ENCODE data around the gene ROR2.

Gene ROR2

GRCh38 chr9:91771864-91772263 lies 178.2 kb downstream of the ROR2 start:
- no peak for DNase-seq (ENCODE audit: low read depth)

DNA sequence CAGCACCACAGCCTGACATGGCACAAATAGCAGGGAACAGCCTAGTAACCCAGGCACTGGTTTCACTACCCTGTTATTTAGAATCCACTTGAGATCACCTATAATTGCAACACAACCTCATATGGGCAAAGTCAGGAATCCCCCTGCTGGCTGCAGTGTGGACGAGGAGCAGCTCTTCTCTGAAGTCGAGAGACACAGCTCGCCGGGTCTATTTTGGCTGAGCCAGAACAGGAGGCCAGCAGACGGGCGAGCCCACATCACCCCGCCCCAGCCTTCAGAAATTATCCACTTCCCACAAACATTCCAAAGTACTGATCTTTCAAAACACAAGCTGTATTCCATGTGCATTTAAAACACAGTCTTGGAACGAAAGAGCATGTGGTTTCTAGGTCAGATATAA lies 179.0 kb downstream of the ROR2 start:
- no peak for DNase-seq (ENCODE audit: low read depth)

DNA sequence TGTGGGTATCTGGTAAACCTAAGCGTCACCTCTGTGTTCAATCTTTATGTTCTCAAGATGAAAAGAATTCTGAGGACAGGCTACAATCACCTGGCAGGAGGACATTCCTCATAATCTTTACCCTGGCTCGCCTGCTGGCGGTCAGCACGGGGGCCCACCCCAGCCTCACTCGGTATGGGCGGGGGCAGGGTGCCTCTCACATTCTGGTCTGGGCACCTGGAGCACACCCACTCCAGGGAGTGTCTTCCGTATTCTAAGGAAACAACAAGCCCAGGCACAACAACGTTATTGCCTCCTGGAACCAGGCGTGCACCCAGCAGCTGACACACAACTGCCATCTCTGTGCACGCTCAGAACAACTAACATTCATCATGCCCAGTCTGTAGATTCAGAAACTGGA lies 179.8 kb downstream of the ROR2 start:
- DNase-seq (ENCODE audit: low read depth), result no peak

- DNase-seq (ENCODE audit: low read depth), result no peak
Measured at GRCh38 chr9:91768977-91769916, 180.8 kb downstream of the ROR2 start.

- no peak for DNase-seq (ENCODE audit: low read depth)
Measured at GRCh38 chr9:91768507-91768906, 181.5 kb downstream of the ROR2 start.

- no peak for DNase-seq (ENCODE audit: low read depth)
Measured at GRCh38 chr9:91766315-91767069, 183.5 kb downstream of the ROR2 start.

GRCh38 chr9:91765296-91765695 lies 184.7 kb downstream of the ROR2 start:
- no peak for DNase-seq (ENCODE audit: low read depth)

- DNase-seq (ENCODE audit: low read depth), result no peak
Measured at GRCh38 chr9:91764661-91765060, 185.4 kb downstream of the ROR2 start.

GRCh38 chr9:91761362-91761761 lies 188.7 kb downstream of the ROR2 start:
- no peak for DNase-seq (ENCODE audit: low read depth)

DNA sequence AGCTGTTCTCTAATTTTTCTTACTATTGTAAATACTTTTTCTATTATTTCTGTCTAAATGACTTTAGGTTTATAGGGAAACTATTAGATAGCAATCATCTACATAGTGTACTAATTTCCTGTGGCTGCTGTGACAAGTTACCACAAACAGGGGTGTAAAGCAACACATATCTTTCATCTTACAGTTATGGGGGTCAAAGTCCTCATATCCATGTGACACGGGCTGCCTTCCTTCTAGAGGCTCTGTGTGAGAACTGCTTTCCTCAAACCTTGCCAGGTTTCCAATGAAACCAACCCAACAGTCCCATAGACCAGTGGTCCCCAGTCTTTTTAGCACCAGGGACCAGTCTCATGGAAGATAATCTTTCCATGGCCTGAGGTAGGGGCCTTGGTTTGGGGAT lies 189.1 kb downstream of the ROR2 start:
- DNase-seq (ENCODE audit: low read depth), result no peak

- DNase-seq (ENCODE audit: low read depth), result no peak
Measured at GRCh38 chr9:91758491-91758981, 191.5 kb downstream of the ROR2 start.

DNA sequence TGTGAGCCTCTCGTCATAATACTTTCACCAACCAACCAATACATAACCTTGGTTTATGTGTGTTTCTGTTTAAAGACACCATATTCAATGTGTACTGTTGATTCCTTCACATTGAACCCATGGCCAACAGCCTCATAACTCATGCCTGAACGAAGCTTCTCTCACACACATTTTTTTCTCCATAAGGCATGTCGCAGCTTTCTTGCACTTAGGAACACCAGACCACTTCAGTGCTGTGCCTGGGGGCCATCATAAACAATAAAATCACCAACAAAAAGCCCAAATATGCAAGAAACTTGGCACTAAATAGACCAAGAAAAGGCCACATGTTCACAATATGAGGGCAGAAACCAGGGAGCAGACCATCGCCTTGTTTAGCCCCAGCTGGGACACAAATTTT lies 192.2 kb downstream of the ROR2 start:
- DNase-seq (ENCODE audit: low read depth), result no peak

DNA sequence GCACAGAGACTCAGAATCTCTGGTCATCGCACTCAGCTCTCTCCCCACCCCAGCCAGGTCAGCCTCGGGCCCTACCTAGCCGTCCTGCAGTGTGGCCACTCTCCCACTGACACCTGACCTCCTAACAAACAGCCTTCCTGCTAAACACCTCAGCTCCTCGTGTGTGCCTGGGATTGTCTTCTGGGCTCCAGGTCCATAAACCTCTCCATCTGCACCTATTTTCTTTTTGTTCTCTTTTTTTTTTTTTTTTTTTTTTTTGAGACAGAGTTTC lies 193.6 kb downstream of the ROR2 start:
- no peak for DNase-seq (ENCODE audit: low read depth)

GRCh38 chr9:91755761-91756509 lies 194.1 kb downstream of the ROR2 start:
- no peak for DNase-seq (ENCODE audit: low read depth)

DNA sequence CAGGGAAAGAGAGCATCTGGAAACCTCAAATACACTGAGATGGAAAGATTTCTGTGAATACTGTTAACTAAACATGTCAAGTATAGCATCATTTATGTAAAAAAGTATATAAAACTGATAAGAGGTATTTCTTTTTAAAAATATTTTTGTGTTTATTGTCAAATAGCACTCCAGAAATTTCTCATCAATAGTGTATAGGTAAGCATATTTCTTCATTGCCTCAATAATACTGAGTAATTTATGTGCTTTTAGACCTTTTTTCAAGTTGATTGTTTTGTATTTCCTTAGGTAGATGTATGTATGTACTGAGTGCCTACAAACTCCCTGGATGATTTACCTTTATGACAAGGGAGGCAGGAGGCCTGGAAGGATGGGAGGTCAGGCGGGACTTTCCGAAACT lies 196.3 kb downstream of the ROR2 start:
- no peak for DNase-seq (ENCODE audit: low read depth)

- DNase-seq (ENCODE audit: low read depth), result no peak
Measured at GRCh38 chr9:91751922-91752321, 198.1 kb downstream of the ROR2 start.

DNA sequence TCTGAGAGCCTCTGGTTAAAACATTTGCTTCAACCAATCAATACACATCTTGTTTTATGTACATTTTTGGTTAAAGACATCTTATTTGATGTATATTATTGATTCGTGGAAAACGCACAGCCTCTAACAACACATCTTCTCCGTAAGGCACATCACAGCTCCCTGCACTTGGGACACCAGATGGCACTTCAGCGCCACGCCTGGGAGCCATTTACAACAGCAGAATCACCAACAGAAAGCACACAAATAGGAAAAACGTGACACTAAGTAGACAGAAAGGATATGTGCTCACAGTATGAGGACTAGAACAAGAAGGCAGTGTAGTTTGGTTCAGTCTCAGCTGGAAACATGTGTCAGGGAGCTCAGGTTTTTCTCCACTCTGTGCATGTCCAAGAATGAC lies 199.7 kb downstream of the ROR2 start:
- no peak for DNase-seq (ENCODE audit: low read depth)

- DNase-seq (ENCODE audit: low read depth), result no peak
Measured at GRCh38 chr9:91746904-91747303, 203.1 kb downstream of the ROR2 start.

- DNase-seq (ENCODE audit: low read depth), result no peak
Measured at GRCh38 chr9:91746357-91746756, 203.7 kb downstream of the ROR2 start.

DNA sequence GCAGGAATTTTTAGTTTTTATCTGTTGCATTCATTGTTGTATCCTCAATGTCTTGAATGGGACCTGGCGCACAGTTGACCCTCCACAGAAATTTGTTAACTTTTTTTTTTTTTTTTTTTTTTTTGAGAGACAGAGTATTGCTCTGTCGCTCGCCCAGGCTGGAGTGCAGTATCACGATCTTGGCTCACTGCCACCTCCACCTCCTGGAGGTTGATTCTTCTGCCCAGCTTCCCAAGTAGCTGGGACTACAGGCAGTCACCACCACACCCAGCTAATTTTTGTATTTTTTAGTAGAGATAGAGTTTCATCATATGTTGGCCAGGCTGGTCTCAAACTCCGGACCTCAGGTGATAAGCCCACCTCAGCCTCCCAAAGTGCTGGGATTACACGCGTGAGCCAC lies 205.9 kb downstream of the ROR2 start:
- no peak for DNase-seq (ENCODE audit: low read depth)

GRCh38 chr9:91741522-91741921 lies 208.5 kb downstream of the ROR2 start:
- no peak for DNase-seq (ENCODE audit: low read depth)

DNA sequence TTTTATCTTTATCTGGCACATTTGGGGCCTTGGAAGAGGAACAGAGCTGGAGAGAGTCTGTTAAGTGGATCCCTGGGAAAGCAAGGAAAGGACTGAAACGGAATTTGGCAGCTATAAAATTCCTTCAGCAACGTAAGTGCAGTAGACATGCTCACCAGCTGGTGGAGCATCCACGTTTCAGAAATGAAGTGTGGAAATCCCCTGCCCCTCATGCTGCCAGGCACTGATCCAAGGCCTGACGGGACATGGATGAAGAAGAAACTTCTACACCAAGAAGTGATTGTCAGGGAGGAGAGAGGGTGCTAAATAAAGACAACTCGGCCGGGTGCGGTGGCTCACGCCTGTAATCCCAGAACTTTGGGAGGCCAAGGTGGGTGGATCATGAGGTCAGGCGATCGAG lies 209.3 kb downstream of the ROR2 start:
- DNase-seq (ENCODE audit: low read depth), result no peak
